ENCODE results near the gene CSK. TPM values are rescaled to one million over a fixed set of nuclear protein-coding genes. Genes with fewer than 3 reads are reported as not detected.

Gene CSK
- total and polyA plus RNA-seq, 2 of the 8 experiments (the other 6 are each of a cell fraction or from before 2014, with no cell fraction given): 13.7 to 50.2 TPM

DNA sequence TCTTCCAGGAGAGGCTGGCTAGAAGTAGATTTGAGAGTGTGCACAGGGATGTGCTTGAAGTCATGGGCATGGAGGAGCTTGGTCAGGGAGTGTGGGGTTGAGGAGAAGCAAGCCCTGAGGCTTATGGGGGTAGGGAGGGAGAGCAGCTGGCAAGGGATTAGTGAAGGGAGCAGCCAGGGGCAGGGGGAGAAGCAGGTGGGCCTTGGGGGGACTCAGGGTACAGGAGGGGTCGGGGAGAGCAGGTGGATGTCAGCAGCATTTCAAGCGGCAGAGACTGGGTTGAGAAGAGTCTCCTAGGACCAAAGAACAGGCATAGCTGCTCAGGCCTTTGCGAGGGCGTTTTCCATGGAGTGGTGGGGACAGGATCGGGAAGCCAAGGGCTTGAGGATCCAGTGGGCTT is 27.4 kb downstream of the CSK start (continued):
- TF ChIP-seq, protein P1, sequence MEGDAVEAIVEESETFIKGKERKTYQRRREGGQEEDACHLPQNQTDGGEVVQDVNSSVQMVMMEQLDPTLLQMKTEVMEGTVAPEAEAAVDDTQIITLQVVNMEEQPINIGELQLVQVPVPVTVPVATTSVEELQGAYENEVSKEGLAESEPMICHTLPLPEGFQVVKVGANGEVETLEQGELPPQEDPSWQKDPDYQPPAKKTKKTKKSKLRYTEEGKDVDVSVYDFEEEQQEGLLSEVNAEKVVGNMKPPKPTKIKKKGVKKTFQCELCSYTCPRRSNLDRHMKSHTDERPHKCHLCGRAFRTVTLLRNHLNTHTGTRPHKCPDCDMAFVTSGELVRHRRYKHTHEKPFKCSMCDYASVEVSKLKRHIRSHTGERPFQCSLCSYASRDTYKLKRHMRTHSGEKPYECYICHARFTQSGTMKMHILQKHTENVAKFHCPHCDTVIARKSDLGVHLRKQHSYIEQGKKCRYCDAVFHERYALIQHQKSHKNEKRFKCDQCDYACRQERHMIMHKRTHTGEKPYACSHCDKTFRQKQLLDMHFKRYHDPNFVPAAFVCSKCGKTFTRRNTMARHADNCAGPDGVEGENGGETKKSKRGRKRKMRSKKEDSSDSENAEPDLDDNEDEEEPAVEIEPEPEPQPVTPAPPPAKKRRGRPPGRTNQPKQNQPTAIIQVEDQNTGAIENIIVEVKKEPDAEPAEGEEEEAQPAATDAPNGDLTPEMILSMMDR (IDR thresholded peaks at IDR 0.05; ENCODE audit: control extremely low read depth in 1 of 3, insufficient read depth in 1 of 3, low read depth in 1 of 3, low read length in 3 of 3): no peak
- no peak for TF ChIP-seq POLR2A (IDR thresholded peaks at IDR 0.05; ENCODE audit: control extremely low read depth in 1 of 2, low read depth in 2 of 2, low read length in 2 of 2)
- no peak for TF ChIP-seq RFX5 (IDR thresholded peaks at IDR 0.05; ENCODE audit: borderline replicate concordance, low read depth, low read length)
- TF ChIP-seq JUN (IDR thresholded peaks at IDR 0.05; ENCODE audit: low read depth, low read length): no peak
- TF ChIP-seq TAF7 (optimal IDR thresholded peaks at IDR 0.05; ENCODE audit: borderline replicate concordance, low read depth, low read length): no peak
- no peak for TF ChIP-seq TBP (IDR thresholded peaks at IDR 0.05; ENCODE audit: low read depth, low read length)
- no peak for TF ChIP-seq ASH2L (IDR thresholded peaks at IDR 0.05; ENCODE audit: low read length)
- no peak for TF ChIP-seq EP300 (IDR thresholded peaks at IDR 0.05; ENCODE audit: borderline replicate concordance in 1 of 2, low read depth in 2 of 2, low read length in 2 of 2)
- TF ChIP-seq, protein P2, sequence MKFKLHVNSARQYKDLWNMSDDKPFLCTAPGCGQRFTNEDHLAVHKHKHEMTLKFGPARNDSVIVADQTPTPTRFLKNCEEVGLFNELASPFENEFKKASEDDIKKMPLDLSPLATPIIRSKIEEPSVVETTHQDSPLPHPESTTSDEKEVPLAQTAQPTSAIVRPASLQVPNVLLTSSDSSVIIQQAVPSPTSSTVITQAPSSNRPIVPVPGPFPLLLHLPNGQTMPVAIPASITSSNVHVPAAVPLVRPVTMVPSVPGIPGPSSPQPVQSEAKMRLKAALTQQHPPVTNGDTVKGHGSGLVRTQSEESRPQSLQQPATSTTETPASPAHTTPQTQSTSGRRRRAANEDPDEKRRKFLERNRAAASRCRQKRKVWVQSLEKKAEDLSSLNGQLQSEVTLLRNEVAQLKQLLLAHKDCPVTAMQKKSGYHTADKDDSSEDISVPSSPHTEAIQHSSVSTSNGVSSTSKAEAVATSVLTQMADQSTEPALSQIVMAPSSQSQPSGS (IDR thresholded peaks at IDR 0.05; ENCODE audit: low read length): no peak
